Measurements from ENCODE around the gene PARP6. TPM values are rescaled to one million over a fixed set of nuclear protein-coding genes. Genes with fewer than 3 reads are reported as not detected.

Gene PARP6
- total RNA-seq, result 61.3 TPM
- long read RNA-seq, partial matches to known transcripts, result 7 of 60 reads
- long read RNA-seq, other reads (novel, unspliced or antisense), result 51 of 60 reads

GRCh38 chr15:72272213-72272996 is at the start of gene PARP6:
PARP6 (minus strand) TSS chr15:72272554; CDS start chr15:72267477, 5,077 bp downstream.
- peak; percentile 100 for DNase-seq (ENCODE audit: low spot score)

- peak; percentile 92 for DNase-seq (ENCODE audit: low spot score)
Observed at GRCh38 chr15:72319985-72320671, 47.8 kb upstream of the PARP6 start, which contains the start of gene CELF6. CELF6 (minus strand) TSS chr15:72320157; CDS start chr15:72319874, 283 bp downstream.

GRCh38 chr15:72319360-72319984 is 47.1 kb upstream of the PARP6 start:
- peak; percentile 91 for DNase-seq (ENCODE audit: low spot score)

GRCh38 chr15:72318408-72318942 is 46.1 kb upstream of the PARP6 start:
- DNase-seq (ENCODE audit: low spot score), result no peak

- DNase-seq (ENCODE audit: low spot score), result no peak
Observed at GRCh38 chr15:72315706-72316370, 43.5 kb upstream of the PARP6 start.

GRCh38 chr15:72313881-72314280 is 41.5 kb upstream of the PARP6 start:
- DNase-seq (ENCODE audit: low spot score), result no peak

GRCh38 chr15:72313448-72313840 is 41.1 kb upstream of the PARP6 start:
- no peak for DNase-seq (ENCODE audit: low spot score)

- no peak for DNase-seq (ENCODE audit: low spot score)
Observed at GRCh38 chr15:72312605-72313447, 40.5 kb upstream of the PARP6 start.

GRCh38 chr15:72307026-72307425 is 34.7 kb upstream of the PARP6 start:
- no peak for DNase-seq (ENCODE audit: low spot score)

- no peak for DNase-seq (ENCODE audit: low spot score)
Observed at GRCh38 chr15:72306211-72306785, 33.9 kb upstream of the PARP6 start.

GRCh38 chr15:72304596-72304995 is 32.2 kb upstream of the PARP6 start:
- DNase-seq (ENCODE audit: low spot score), result no peak

- no peak for DNase-seq (ENCODE audit: low spot score)
Observed at GRCh38 chr15:72302955-72303354, 30.6 kb upstream of the PARP6 start.

GRCh38 chr15:72289597-72290325 is 17.4 kb upstream of the PARP6 start:
- DNase-seq (ENCODE audit: low spot score), result no peak

GRCh38 chr15:72288796-72289596 is 16.6 kb upstream of the PARP6 start:
- DNase-seq (ENCODE audit: low spot score), result no peak

GRCh38 chr15:72285927-72286516 is 13.7 kb upstream of the PARP6 start:
- DNase-seq (ENCODE audit: low spot score), result no peak

GRCh38 chr15:72285402-72285801 is 13.0 kb upstream of the PARP6 start:
- DNase-seq (ENCODE audit: low spot score), result no peak

- DNase-seq (ENCODE audit: low spot score), result no peak
Observed at GRCh38 chr15:72284781-72285180, 12.4 kb upstream of the PARP6 start.

GRCh38 chr15:72281713-72282112 is 9.4 kb upstream of the PARP6 start:
- DNase-seq (ENCODE audit: low spot score), result no peak

All from mesenteric fat pad (tissue), 1 donor.